H9 (cell line): Measurements from ENCODE around the gene ARHGAP24. TPM values are rescaled to one million over a fixed set of nuclear protein-coding genes. Genes with fewer than 3 reads are reported as not detected.

ENCODE experiments used
- DNase-seq: peaks from one replicate; pipeline ENCODE4 v3.0.0-alpha.2; 2017
- H2AFZ ChIP-seq: one replicate; pipeline ENCODE4 v1.6.1; 2013; ENCODE audit warnings: mild to moderate bottlenecking, low read length, control low read depth, moderate library complexity
- H2AK5ac ChIP-seq: 2 replicates; pipeline ENCODE4 v1.6.1; 2013; ENCODE audit warnings: low read length, control low read depth, mixed read lengths; ENCODE audit not compliant: insufficient read length
- H2BK120ac ChIP-seq: one replicate; pipeline ENCODE4 v1.6.1; 2013; ENCODE audit warnings: low read depth, mild to moderate bottlenecking, low read length, control low read depth, inconsistent platforms; ENCODE audit not compliant: poor library complexity, severe bottlenecking
- H2BK12ac ChIP-seq: 2 replicates; pipeline ENCODE4 v1.6.1; 2013; ENCODE audit warnings: low read length, control low read depth, mixed read lengths, low read depth; ENCODE audit not compliant: insufficient read length
- H2BK15ac ChIP-seq: 2 replicates; pipeline ENCODE4 v1.6.1; 2013; ENCODE audit warnings: low read depth, low read length, control low read depth
- H2BK20ac ChIP-seq: one replicate; pipeline ENCODE4 v1.6.1; 2013; ENCODE audit warnings: low read depth, mild to moderate bottlenecking, low read length, control low read depth, inconsistent platforms; ENCODE audit not compliant: poor library complexity, severe bottlenecking
- H2BK5ac ChIP-seq: 2 replicates; pipeline ENCODE4 v1.6.1; 2013; ENCODE audit warnings: low read length, control low read depth, mixed read lengths; ENCODE audit not compliant: insufficient read length
- H3K14ac ChIP-seq: 2 replicates; pipeline ENCODE4 v1.6.1; 2013; ENCODE audit warnings: low read length, control low read depth; ENCODE audit not compliant: insufficient read depth
- H3K18ac ChIP-seq: 2 replicates; pipeline ENCODE4 v1.6.1; 2013; ENCODE audit warnings: low read depth, mild to moderate bottlenecking, mixed read lengths, low read length, control low read depth; ENCODE audit not compliant: insufficient read length
- H3K23ac ChIP-seq: 2 replicates; pipeline ENCODE4 v1.6.1; 2013; ENCODE audit warnings: low read length, control low read depth, mixed read lengths, low read depth; ENCODE audit not compliant: insufficient read length
- H3K23me2 ChIP-seq: 2 replicates; pipeline ENCODE4 v1.6.1; 2013; ENCODE audit warnings: low read depth, mild to moderate bottlenecking, mixed read lengths, low read length, control low read depth; ENCODE audit not compliant: insufficient read length, poor library complexity, severe bottlenecking
- H3K27ac ChIP-seq: 2 replicates; pipeline ENCODE4 v1.5.1; 2013; ENCODE audit warnings: low read length, control low read depth, mixed read lengths, low read depth; ENCODE audit not compliant: insufficient read length
- H3K27me3 ChIP-seq: 2 replicates; pipeline ENCODE4 v1.6.1; 2013; ENCODE audit warnings: low read length, control low read depth, inconsistent platforms; ENCODE audit not compliant: insufficient read depth
- H3K4ac ChIP-seq: 2 replicates; pipeline ENCODE4 v1.6.1; 2013; ENCODE audit warnings: low read depth, mild to moderate bottlenecking, control low read depth, inconsistent platforms, low read length, moderate library complexity
- H3K4me1 ChIP-seq: 2 replicates; pipeline ENCODE4 v1.6.1; 2013; ENCODE audit warnings: low read length, control low read depth, inconsistent platforms; ENCODE audit not compliant: insufficient read depth
- H3K4me2 ChIP-seq: 2 replicates; pipeline ENCODE4 v1.6.1; 2013; ENCODE audit warnings: low read length, control low read depth, mixed read lengths; ENCODE audit not compliant: insufficient read length, insufficient read depth
- H3K56ac ChIP-seq: 2 replicates; pipeline ENCODE4 v1.6.1; 2013; ENCODE audit warnings: low read depth, mild to moderate bottlenecking, mixed read lengths, low read length, control low read depth; ENCODE audit not compliant: insufficient read length
- H3K79me1 ChIP-seq: 2 replicates; pipeline ENCODE4 v1.6.1; 2013; ENCODE audit warnings: low read depth, mild to moderate bottlenecking, moderate library complexity, low read length, control low read depth, inconsistent platforms; ENCODE audit not compliant: insufficient read depth, poor library complexity, severe bottlenecking
- H3K79me2 ChIP-seq: 2 replicates; pipeline ENCODE4 v1.6.1; 2013; ENCODE audit warnings: low read length, control low read depth, inconsistent platforms; ENCODE audit not compliant: insufficient read depth
- H3K9ac ChIP-seq: 2 replicates; pipeline ENCODE4 v1.6.1; 2013; ENCODE audit warnings: low read length, control low read depth, mixed read lengths; ENCODE audit not compliant: insufficient read length; ENCODE audit errors: extremely low read depth
- H3K9me3 ChIP-seq: one replicate; pipeline ENCODE4 v1.6.1; 2013; ENCODE audit warnings: low read depth, low read length, inconsistent platforms; ENCODE audit not compliant: control insufficient read depth
- H3T11ph ChIP-seq: one replicate; pipeline ENCODE4 v1.6.1; 2013; ENCODE audit warnings: mild to moderate bottlenecking, low read length, control low read depth, inconsistent platforms
- H4K20me1 ChIP-seq: one replicate; pipeline ENCODE4 v1.6.1; 2013; ENCODE audit not compliant: control insufficient read depth, insufficient read length, insufficient read depth
- H4K5ac ChIP-seq: 2 replicates; pipeline ENCODE4 v1.6.1; 2013; ENCODE audit warnings: low read depth, mild to moderate bottlenecking, mixed read lengths, low read length, control low read depth; ENCODE audit not compliant: insufficient read length
- H4K8ac ChIP-seq: replicated peaks from 2 replicates; pipeline ENCODE4 v1.6.1; 2013; ENCODE audit warnings: low read length, control low read depth, mixed read lengths, low read depth; ENCODE audit not compliant: insufficient read length
- H4K91ac ChIP-seq: 2 replicates; pipeline ENCODE4 v1.6.1; 2013; ENCODE audit warnings: low read depth, mild to moderate bottlenecking, moderate library complexity, mixed read lengths, low read length, control low read depth; ENCODE audit not compliant: insufficient read length
- H3K27ac Mint-ChIP-seq, 3 experiments: 2 replicates in 2 of 3; 3 replicates in 1 of 3; pipeline ENCODE4 v1.8.0; 2020 to 2021; ENCODE audit warnings: mixed read lengths in 3 of 3, mild to moderate bottlenecking in 1 of 3, moderate library complexity in 1 of 3
- H3K27me3 Mint-ChIP-seq: 2 replicates; pipeline ENCODE4 v1.8.0; 2021; ENCODE audit warnings: low read depth, mild to moderate bottlenecking, moderate library complexity, mixed read lengths
- H3K36me3 Mint-ChIP-seq, 3 experiments: 2 replicates in 2 of 3; 3 replicates in 1 of 3; pipeline ENCODE4 v1.8.0; 2020 to 2021; ENCODE audit warnings: low read depth in 3 of 3, mixed read lengths in 3 of 3; ENCODE audit not compliant: insufficient read depth in 1 of 3
- H3K4me1 Mint-ChIP-seq, 2 experiments: 2 replicates each; pipeline ENCODE4 v1.8.0; 2020; ENCODE audit warnings: mixed read lengths in 2 of 2
- H3K4me3 Mint-ChIP-seq, 2 experiments: 2 replicates in 1 of 2; 3 replicates in 1 of 2; pipeline ENCODE4 v1.8.0; 2020 to 2021; ENCODE audit warnings: mild to moderate bottlenecking in 2 of 2, mixed read lengths in 2 of 2, moderate library complexity in 1 of 2
- H3K9me3 Mint-ChIP-seq, 2 experiments: 2 replicates in 1 of 2; 3 replicates in 1 of 2; pipeline ENCODE4 v1.8.0; 2020; ENCODE audit warnings: mild to moderate bottlenecking in 2 of 2, mixed read lengths in 2 of 2, moderate library complexity in 1 of 2
- CTCF ChIP-seq: fragments of 200-600 bp; sonication (generic); conservative IDR thresholded peaks from 3 replicates; pipeline ENCODE4 v1.8.0; 2021; ENCODE audit warnings: antibody characterized with exemption, mild to moderate bottlenecking
- WGBS: extraction: QIAGEN DNeasy Blood & Tissue Kit; methylation state at CpG from one replicate; pipeline ENCODE4 v1.1.7; 2013; ENCODE audit warnings: missing lambda C conversion rate, low lambda C conversion rate, mixed read lengths; ENCODE audit not compliant: insufficient read length; ENCODE audit errors: extremely low coverage; 5-methylcytosine and 5-hydroxymethylcytosine counted together
- total RNA-seq: library from RNA; stranded (reverse); gene quantifications from 2 replicates; pipeline ENCODE4 v1.2.1, GENCODE V29; 2021

Gene ARHGAP24
- total RNA-seq, 1 experiment from 2014 or later: 0.37 TPM

DNA sequence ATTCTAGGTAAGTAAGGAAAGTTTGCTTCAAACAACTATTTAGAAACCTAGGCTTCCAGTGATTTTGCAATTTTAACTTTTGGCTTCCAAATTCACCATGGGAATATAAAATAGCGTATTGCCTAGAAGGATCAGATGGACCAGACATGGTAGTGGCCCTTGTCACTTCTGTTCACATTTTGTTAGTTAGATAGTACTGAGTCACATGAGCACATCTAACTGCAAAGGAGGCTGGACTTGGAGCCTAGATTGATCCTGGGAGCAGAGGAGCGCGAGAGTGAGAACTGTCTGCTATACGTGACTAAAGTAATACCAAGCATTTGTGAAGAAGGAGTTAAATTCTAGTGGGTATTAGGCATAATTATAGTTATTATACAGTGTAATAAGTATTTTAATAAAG is 102.4 kb downstream of the ARHGAP24 start:
- Histone ChIP-seq H2BK20ac (no peak overlapping the region), H3K4me1 (no peaks in the 10 kb centered on the region), H3K23me2 (no peaks in the 10 kb centered on the region), H3K4me2 (no peak overlapping the region), H3K18ac (no peak overlapping the region), H3T11ph (no peak overlapping the region), H2AFZ (no peak overlapping the region), H4K5ac (no peak overlapping the region), H3K23ac (no peak overlapping the region), H2BK12ac (no peak overlapping the region), H4K8ac (no peak overlapping the region), H3K27ac (no peak overlapping the region), H3K79me1 (no peaks in the 10 kb centered on the region), H3K27me3 (no peaks in the 10 kb centered on the region), H3K56ac (no peak overlapping the region), H3K4ac (no peak overlapping the region), H3K79me2 (no peaks in the 10 kb centered on the region), H3K9ac (no peak overlapping the region), H3K9me3 (no peaks in the 10 kb centered on the region), H2BK120ac (no peak overlapping the region), H2AK5ac (no peak overlapping the region), H4K20me1 (no peaks in the 10 kb centered on the region), H2BK5ac (no peak overlapping the region), H4K91ac (no peak overlapping the region), H2BK15ac (no peak overlapping the region), H3K14ac (no peak overlapping the region)
- H3K9me3 Mint-ChIP-seq: no peaks in the 10 kb centered on the region
- no peaks in the 10 kb centered on the region for H3K4me1 Mint-ChIP-seq
- H3K36me3 Mint-ChIP-seq: no peaks in the 10 kb centered on the region
- no peak overlapping the region for H3K4me3 Mint-ChIP-seq
- no CpG with 5 or more reads among the region's 4 CpGs for WGBS
- H3K27me3 Mint-ChIP-seq: no peaks in the 10 kb centered on the region
- DNase-seq: no peak
- no peak for TF ChIP-seq CTCF
- no peak overlapping the region; a peak in 1 of 7 replicates for H3K27ac Mint-ChIP-seq
